Activated effector memory CD4-positive, alpha-beta T cell treated with anti-CD3 and anti-CD28 coated beads, Interleukin-2, amount 50 U/mL, for 16 hours (primary cell): ENCODE measurements around the gene PUDP.
"Not testable (repeated sequence)": the region's sequence is repeated elsewhere in the genome, so short reads cannot be mapped to it uniquely, and the experiment has no call there.

ENCODE experiments used
- DNase-seq: peaks from one replicate; pipeline ENCODE4 v3.0.0-alpha.2; 2020

Gene PUDP

DNA sequence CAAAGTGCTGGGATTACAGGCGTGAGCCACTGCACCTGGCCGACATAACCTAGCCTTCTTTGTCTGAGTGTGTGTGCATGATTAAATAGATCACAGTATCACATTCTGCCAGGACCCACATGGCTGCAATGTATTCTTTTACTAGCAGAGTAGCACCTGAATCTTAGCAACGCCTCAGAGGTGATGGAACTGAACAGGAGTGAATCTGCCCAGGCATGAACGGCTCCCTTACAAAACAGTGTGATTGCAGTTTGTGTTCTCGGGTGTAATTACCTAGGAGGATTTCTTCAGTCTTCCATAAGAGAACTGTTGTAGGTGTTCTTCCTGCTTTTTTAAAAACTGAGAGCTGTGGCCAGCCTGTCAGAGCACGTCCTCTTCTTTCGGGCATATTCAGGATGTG is 123.1 kb downstream of the PUDP start:
- DNase-seq = no peak

GRCh38 chrX:7022996-7023395 is 125.0 kb downstream of the PUDP start:
- not testable (repeated sequence) for DNase-seq

- no peak for DNase-seq
These were observed 126.0 kb downstream of the PUDP start for GRCh38 chrX:7021991-7022390.

DNA sequence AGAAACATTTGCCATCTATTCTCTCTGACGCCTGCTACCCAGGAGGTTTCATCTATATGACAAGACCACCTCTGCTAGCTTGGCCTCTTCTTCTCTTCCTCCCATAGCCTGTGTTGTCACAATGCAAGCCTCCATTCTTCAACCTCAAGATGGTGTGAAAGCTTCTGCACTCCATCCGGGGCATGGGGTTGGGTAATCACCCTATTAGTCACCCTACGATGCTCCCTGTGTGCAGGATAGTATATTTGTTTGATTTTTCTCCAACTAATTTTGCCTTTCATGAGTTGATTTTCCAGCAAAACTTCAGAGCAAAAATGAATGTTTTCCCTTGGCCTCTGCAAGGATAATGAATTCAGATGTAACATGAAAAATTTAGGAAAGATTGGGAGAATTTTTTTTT is 128.4 kb downstream of the PUDP start:
- no peak for DNase-seq

GRCh38 chrX:7012262-7012834 is 135.6 kb downstream of the PUDP start:
- DNase-seq = not testable (repeated sequence)

- not testable (repeated sequence) for DNase-seq
These were observed 137.1 kb downstream of the PUDP start for GRCh38 chrX:7010897-7011296.

DNA sequence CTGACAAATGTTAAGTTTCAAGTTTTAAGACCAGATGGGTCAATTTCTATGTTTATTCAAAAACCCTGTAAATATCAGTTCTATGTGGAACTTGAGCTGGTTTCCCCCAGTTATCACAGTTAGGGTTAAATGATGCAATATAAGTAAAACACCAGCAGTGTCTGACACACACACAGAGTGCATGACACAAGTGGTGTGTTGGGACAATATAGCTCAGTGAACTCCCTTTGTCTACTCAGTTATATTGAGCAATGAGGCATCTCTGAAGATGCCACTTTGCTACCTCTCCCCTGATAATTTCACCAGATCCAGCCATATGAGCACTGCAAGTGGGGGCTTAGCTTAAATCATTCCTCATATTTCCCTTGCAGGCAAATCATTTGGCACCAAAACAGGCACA is 140.6 kb downstream of the PUDP start:
- DNase-seq = not testable (repeated sequence)
